TTC549 (cell line): Measurements from ENCODE around the gene COPS6.

Experiments
- FAIRE-seq: peaks from 2 replicates; lab custom pipeline; 2012; peaks lifted over from hg19 to GRCh38; lab: Jason Lieb, UNC

The COPS6 gene

GRCh38 chr7:100102950-100103840, 14.4 kb downstream of the COPS6 start:
- no peak for FAIRE-seq

- FAIRE-seq = no peak
These were observed 16.8 kb downstream of the COPS6 start for GRCh38 chr7:100105534-100105933.

GRCh38 chr7:100106633-100107032, 17.9 kb downstream of the COPS6 start:
- no peak for FAIRE-seq

- FAIRE-seq = no peak
These were observed 18.5 kb downstream of the COPS6 start for GRCh38 chr7:100107125-100107737.

- no peak for FAIRE-seq
These were observed 19.1 kb downstream of the COPS6 start for GRCh38 chr7:100107890-100108289.

GRCh38 chr7:100109521-100110163, 20.9 kb downstream of the COPS6 start:
- no peak for FAIRE-seq

GRCh38 chr7:100111156-100111555, 22.4 kb downstream of the COPS6 start:
- FAIRE-seq = no peak

- no peak for FAIRE-seq
These were observed 23.1 kb downstream of the COPS6 start for GRCh38 chr7:100111914-100112313.

GRCh38 chr7:100115026-100115425, 26.3 kb downstream of the COPS6 start:
- no peak for FAIRE-seq

- FAIRE-seq = no peak
These were observed 29.8 kb downstream of the COPS6 start for GRCh38 chr7:100118388-100119071.

- no peak for FAIRE-seq
These were observed 30.6 kb downstream of the COPS6 start, which contains the start of the genes CNPY4 and TAF6 for GRCh38 chr7:100119072-100119969. Gene CNPY4 (plus strand): TSS chr7:100119634. CDS start chr7:100119745, 111 bp downstream. Gene TAF6 (minus strand): TSS chr7:100119358. CDS start chr7:100114209, 5,149 bp downstream.

GRCh38 chr7:100119970-100120732, 31.4 kb downstream of the COPS6 start:
- FAIRE-seq = no peak

GRCh38 chr7:100120733-100121036, 31.9 kb downstream of the COPS6 start:
- FAIRE-seq = no peak

GRCh38 chr7:100122067-100122466, 33.3 kb downstream of the COPS6 start:
- FAIRE-seq = no peak

- no peak for FAIRE-seq
These were observed 33.8 kb downstream of the COPS6 start for GRCh38 chr7:100122568-100122967.

- no peak for FAIRE-seq
These were observed 35.8 kb downstream of the COPS6 start for GRCh38 chr7:100124301-100125230.

GRCh38 chr7:100126239-100126930, 37.6 kb downstream of the COPS6 start:
- FAIRE-seq = no peak

- FAIRE-seq = no peak
These were observed 38.4 kb downstream of the COPS6 start, which contains the start of gene MBLAC1 for GRCh38 chr7:100126931-100127865. Gene MBLAC1 (plus strand): TSS chr7:100126967. CDS start chr7:100127396, 429 bp downstream.
